Posterior vena cava (tissue), 2 donors: Measurements from ENCODE around the gene YPEL5. TPM values are rescaled to one million over a fixed set of nuclear protein-coding genes. Genes with fewer than 3 reads are reported as not detected.
A peak's percentile ranks its signal among the peaks of the same experiment; 100 is the strongest.

Experiments used
- DNase-seq: peaks from one replicate; pipeline ENCODE4 v3.0.0-alpha.2; 2020; ENCODE audit warnings: low spot score
- intact Hi-C, 2 donors: fragments of 100-400 bp; cut with DNase I; formaldehyde crosslinking; loops; one replicate each; pipeline versions ENCODE4 v1.14.1 to v1.14.2; 2022 to 2023
- total RNA-seq, 2 donors: library from RNA; stranded (reverse); fragmentation: NEBNext Ultra II Directional; extraction: Animal tissue kit (Norgen Biotek cat#: 25700); gene quantifications; one replicate each; pipeline ENCODE4 v1.2.1, GENCODE V29; 2021
- donor health status: DM: yes; HTN: yes; CAD: no.
- donor health status: DM: yes; HTN: yes; CAD: no.

The YPEL5 gene
- total RNA-seq, 2 donors from 2014 or later = 88.3 to 95.7 TPM

DNA sequence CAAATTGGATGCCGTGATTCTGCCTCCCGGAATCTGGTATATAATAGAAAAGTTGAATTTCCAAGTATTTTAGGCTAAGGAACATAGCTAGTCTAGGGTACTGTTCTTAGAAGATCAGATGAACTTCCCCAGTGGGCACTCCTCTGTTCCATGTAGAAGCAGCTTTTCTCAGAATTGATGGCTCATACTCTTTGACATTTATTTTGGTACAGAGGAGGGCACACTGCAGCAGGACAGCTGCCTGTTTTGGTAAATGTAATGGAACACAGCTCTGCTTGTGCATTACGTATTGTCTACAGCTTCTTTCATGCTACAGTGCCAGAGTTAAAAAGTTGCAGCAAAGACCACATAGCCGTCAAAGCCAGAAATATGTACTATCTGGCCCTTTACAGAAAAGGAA lies 10.8 kb downstream of the YPEL5 start:
- intact Hi-C loops = no loop called here
- DNase-seq = no peak

DNA sequence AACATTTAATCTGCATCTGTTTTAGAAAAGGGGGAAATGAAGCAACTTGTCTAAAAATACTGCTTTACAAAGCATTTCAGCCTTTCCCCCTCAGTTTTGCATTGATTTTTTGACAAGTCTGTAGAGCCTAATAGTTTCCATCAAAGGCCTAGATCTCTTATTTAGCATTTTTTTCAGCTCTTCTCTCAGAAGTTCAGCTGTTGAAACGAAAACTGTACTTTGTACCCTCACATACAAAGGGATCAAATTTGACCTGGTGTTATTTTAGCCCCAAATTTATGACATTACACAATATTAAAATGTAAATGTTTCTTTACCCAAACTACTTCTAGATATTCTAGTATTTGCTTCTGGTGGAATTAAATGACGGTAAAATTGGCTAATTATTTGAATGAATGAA lies 13.0 kb downstream of the YPEL5 start:
- no peak for DNase-seq
- intact Hi-C loops = no loop called here

- intact Hi-C loops = no loop called here
These were observed 15.3 kb downstream of the YPEL5 start for GRCh38 chr2:30161929-30162706.

GRCh38 chr2:30162806-30163205 lies 16.0 kb downstream of the YPEL5 start:
- DNase-seq = no peak
- intact Hi-C loops = no loop called here

More at GRCh38 chr2:30161929-30162706, 15.3 kb downstream of the YPEL5 start:
- DNase-seq = no peak

DNA sequence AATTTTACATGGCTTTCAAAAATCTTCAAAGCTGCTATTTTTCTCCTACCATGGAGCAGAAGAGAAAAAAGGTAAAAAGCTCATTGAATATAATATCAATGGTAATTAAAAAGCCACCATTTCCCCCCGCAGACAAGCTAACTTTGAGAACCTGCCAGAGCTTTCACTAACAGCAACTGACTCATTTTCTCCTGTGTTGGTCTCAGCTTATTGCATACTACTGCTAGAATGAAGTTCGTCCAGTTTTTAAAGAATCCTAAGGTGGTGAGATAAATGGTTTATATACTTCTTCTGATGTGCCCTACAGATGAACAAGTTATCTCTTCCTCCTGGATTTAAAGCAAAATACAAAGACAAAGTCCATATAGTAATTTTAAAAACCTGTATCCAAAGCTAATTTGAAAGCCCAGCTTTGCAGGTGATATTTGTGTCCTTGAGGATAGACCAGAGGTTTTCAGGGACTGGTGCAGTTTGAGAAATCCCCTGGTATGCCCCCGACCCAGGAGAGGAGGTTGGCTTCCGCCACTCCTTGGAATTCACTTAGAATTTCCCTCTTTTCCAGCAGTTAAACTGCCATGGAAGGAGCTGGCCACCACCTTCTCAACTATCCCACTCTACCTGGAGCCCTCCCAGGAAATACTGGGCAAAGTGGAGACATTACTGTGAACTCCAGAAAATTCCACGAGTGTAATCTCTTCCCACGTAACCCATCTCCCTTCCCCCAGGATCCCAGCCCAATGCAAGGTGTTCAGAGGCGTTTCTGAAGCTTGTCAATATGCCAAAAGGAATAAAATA lies 17.5 kb downstream of the YPEL5 start:
- intact Hi-C loops = no loop called here
- DNase-seq = no peak

GRCh38 chr2:30165050-30165520 lies 18.3 kb downstream of the YPEL5 start:
- DNase-seq = no peak

GRCh38 chr2:30165617-30166016 lies 18.8 kb downstream of the YPEL5 start:
- DNase-seq = no peak
- intact Hi-C loops = no loop called here

More at GRCh38 chr2:30165050-30165520, 18.3 kb downstream of the YPEL5 start:
- intact Hi-C loops = no loop called here

- no peak for DNase-seq
- intact Hi-C loops = loop anchor here in 1 of 2 donors (5.0 kb wide), 1 partner anchor 535 kb away; no protein-coding TSS in a partner anchor
These were observed 25.8 kb downstream of the YPEL5 start for GRCh38 chr2:30172627-30173026.

GRCh38 chr2:30177440-30177839 lies 30.6 kb downstream of the YPEL5 start:
- DNase-seq = no peak
- intact Hi-C loops = no loop called here

DNA sequence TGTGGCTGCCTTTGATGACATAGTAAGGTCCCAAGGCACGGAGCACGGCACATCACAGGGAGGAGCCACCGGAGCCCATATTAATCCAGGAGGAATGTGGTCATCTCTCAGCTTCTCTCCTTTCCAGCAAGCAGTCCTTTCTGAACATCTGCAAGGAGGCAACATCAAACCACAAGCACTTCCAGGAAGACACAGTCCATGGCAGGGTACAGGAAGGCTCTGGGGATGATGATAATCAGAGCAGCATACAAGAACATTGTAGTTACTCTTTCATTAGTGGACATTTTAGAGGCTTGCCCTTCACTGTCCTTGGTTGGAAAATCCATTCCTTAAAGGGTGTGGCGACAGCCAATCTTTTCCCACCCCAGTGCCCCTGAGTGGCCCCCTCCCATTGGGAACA lies 31.1 kb downstream of the YPEL5 start:
- intact Hi-C loops = no loop called here
- DNase-seq = no peak

GRCh38 chr2:30178618-30179434 lies 32.0 kb downstream of the YPEL5 start:
- DNase-seq = peak; percentile 86
- intact Hi-C loops = loop anchor here in 1 of 2 donors (1.0 kb wide), 1 partner anchor 23 kb away; no protein-coding TSS in a partner anchor

- intact Hi-C loops = loop anchor here in 1 of 2 donors (1.0 kb wide), 1 partner anchor 23 kb away; no protein-coding TSS in a partner anchor
- no peak for DNase-seq
These were observed 32.7 kb downstream of the YPEL5 start for GRCh38 chr2:30179536-30179935.

DNA sequence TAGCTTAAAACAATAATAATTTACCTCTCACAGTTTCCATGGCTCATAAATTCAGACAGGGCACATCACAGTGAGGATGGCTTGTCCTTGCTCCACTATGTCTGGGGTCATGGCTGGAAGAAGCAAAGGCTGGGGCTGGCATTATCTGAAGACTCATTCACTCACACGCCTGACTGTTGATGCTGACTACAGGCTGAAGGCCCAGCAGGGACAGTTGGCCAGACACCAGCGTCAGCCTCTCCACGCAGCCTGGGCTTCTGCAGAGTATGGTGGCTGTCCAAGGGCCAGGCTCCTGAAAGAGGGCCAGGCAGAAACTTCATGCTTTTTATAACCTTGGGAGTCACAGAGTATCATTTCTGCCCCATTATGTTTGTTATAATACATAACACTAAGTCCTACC lies 33.4 kb downstream of the YPEL5 start:
- intact Hi-C loops = no loop called here
- peak; percentile 85 for DNase-seq

DNA sequence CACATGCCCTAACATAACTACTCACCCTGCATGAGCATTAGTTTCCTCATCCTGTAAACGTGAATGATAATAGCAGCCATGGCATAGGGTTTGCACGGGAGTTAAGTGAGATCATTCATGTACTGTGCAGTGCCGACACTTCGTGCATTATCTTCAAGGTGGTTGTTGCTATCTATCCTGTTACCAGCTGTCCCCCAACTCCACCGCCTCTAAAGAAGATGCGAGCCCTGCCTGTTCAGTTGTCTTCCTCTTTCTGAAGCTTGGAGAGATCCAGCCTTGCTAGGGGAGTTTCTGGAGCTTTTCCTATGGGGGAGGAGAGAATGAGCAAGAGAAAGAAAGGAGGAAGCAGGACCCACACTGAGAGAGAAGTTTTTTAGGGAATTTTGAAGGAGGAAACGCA lies 34.4 kb downstream of the YPEL5 start:
- intact Hi-C loops = no loop called here

GRCh38 chr2:30184035-30184434 lies 37.2 kb downstream of the YPEL5 start:
- intact Hi-C loops = no loop called here
- DNase-seq = no peak

More for the DNA sequence above, 34.4 kb downstream of the YPEL5 start:
- DNase-seq = no peak

DNA sequence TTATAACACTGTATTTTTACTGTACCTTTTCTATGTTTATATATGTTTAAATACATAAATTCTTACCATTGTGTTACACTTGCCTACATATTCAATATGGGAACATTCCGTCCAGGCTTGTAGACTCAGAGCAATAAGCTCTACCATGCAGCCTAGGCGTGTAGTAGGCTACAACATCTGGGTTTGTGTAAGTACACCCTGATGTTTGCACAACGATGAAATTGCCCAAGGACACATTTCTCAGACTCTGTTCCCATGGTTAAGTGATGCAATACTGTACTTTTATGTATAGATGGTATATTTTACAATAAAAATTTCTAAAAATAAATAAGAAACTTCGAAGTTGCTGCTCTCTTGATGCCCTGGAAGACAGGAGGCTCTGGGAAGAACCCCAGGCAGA lies 38.4 kb downstream of the YPEL5 start:
- DNase-seq = no peak
- intact Hi-C loops = no loop called here

GRCh38 chr2:30188292-30188691 lies 41.5 kb downstream of the YPEL5 start:
- intact Hi-C loops = no loop called here
- DNase-seq = no peak

DNA sequence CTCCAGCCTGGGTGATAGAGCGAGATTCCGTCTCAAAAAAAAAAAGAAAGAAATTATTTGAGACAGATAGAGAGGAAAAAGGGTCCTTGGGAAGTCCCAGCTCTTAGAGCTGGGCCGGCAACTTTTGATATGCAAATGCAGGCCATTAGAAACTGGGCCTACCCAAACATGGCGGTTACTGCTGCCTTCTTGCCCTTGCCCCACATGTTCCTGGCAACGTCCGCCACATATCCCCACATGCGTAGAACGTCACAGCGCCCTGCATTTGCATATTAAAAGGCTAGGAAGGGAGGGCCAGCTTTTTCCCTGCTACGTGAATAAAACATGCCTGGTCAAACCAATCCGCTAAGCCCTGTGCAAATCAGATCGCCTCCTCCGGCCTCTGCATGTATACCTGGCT lies 43.8 kb downstream of the YPEL5 start:
- intact Hi-C loops = no loop called here
- DNase-seq = no peak

DNA sequence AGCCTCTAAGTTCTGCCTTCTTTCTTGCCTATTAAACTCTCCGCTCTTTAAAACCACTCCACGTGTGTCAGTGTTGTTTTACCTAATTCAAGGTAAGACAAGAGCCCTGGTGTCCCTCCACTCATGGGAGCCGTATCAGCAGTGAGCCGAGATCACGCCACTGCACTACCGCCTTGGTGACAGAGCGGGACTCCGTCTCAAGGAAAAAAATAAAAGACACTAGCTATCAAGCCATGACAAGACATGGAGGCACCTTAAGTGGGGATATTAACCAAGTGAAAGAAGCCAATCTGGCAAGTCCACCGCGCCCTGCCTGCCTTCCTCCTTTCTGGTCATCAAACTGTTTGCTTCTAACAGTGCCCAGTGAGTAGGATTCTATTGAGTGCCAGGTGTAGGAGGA lies 44.3 kb downstream of the YPEL5 start:
- no peak for DNase-seq
- intact Hi-C loops = no loop called here
